NCI-H128 (cell line): ENCODE data around the gene TOR3A.
"Not testable (repeated sequence)": the region's sequence is repeated elsewhere in the genome, so short reads cannot be mapped to it uniquely, and the experiment has no call there.

Experiments used
- DNase-seq: peaks from one replicate; lab custom pipeline; 2025; ENCODE audit not compliant: unreplicated experiment; lab: John Stamatoyannopoulos, UW

The TOR3A gene

GRCh38 chr1:179104611-179105250, 22.9 kb downstream of the TOR3A start:
- DNase-seq, result no peak

- no peak for DNase-seq
Observed at GRCh38 chr1:179105393-179105792, 23.5 kb downstream of the TOR3A start.

GRCh38 chr1:179107706-179108629, 26.1 kb downstream of the TOR3A start:
- DNase-seq, result no peak

GRCh38 chr1:179108644-179109043, 26.8 kb downstream of the TOR3A start:
- DNase-seq, result no peak

GRCh38 chr1:179115181-179115580, 33.3 kb downstream of the TOR3A start:
- DNase-seq, result no peak

GRCh38 chr1:179119513-179119912, 37.6 kb downstream of the TOR3A start:
- DNase-seq, result no peak

GRCh38 chr1:179120736-179121135, 38.9 kb downstream of the TOR3A start:
- no peak for DNase-seq

- DNase-seq, result no peak
Observed at GRCh38 chr1:179121159-179121938, 39.5 kb downstream of the TOR3A start.

GRCh38 chr1:179124873-179125272, 43.0 kb downstream of the TOR3A start:
- DNase-seq, result no peak

- no peak for DNase-seq
Observed at GRCh38 chr1:179126338-179127060, 44.6 kb downstream of the TOR3A start.

- no peak for DNase-seq
Observed at GRCh38 chr1:179127163-179127895, 45.5 kb downstream of the TOR3A start.

- DNase-seq, result no peak
Observed at GRCh38 chr1:179128520-179128919, 46.6 kb downstream of the TOR3A start.

- DNase-seq, result no peak
Observed at GRCh38 chr1:179129702-179130473, 48.0 kb downstream of the TOR3A start.

- not testable (repeated sequence) for DNase-seq
Observed at GRCh38 chr1:179135168-179135567, 53.3 kb downstream of the TOR3A start.

GRCh38 chr1:179135707-179136106, 53.8 kb downstream of the TOR3A start:
- DNase-seq, result not testable (repeated sequence)

GRCh38 chr1:179137617-179138255, 55.9 kb downstream of the TOR3A start:
- no peak for DNase-seq

- DNase-seq, result not testable (repeated sequence)
Observed at GRCh38 chr1:179138755-179139154, 56.9 kb downstream of the TOR3A start.

GRCh38 chr1:179141592-179142251, 59.9 kb downstream of the TOR3A start:
- DNase-seq, result no peak
